ENCODE measurements around the gene PDGFRB. TPM values are rescaled to one million over a fixed set of nuclear protein-coding genes. Genes with fewer than 3 reads are reported as not detected.

The PDGFRB gene
- total RNA-seq, 2 donors from 2014 or later = 8.6 to 18.1 TPM

- H3K9ac ChIP-seq (ENCODE audit: low read depth in 2 of 2, low read length in 2 of 2) = peak overlapping the region in 1 of 2 donors; percentile 73
- DNase-seq = peak; percentile 69
- no peak for TF ChIP-seq CTCF (IDR thresholded peaks at IDR 0.05)
- intact Hi-C loops (cut with DNase I) = no loop called here
- no peaks in the 10 kb centered on the region for H3K36me3 ChIP-seq
- H3K4me3 ChIP-seq = no peak overlapping the region
- H3K9me3 ChIP-seq = no peaks in the 10 kb centered on the region
- peaks cover 20% of the 10 kb centered on the region for H3K4me1 ChIP-seq
- H3K27me3 ChIP-seq = peaks cover 3% of the 10 kb centered on the region
- H3K27ac ChIP-seq = peak overlapping the region; percentile 89
Measured at GRCh38 chr5:150164211-150164980, 8.8 kb upstream of the PDGFRB start.

DNA sequence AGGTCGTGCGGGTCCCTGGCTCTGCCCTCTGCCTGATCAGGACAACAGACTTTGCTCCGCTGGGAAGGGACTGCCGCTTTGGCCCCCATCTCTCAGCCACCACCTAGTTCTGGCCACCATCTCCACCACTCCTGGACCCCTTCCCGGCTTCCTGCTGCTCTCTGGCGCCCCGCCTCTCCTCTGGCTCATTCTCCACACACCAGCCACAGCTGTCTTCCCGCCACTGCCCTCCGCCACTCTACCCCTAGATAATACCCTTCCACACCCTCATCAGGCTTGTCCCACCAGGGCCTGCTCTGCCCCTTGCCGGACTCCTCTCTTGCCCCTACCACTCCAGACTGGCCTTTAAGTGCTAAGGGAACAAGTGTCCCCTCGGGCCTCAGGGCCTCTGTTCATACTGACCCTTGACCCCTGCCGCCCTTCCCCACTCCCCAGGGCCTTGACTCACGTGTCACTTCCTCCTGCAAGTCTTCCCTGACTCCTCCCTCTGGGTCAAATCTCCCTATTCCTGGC lies 8.0 kb upstream of the PDGFRB start:
- intact Hi-C loops (cut with DNase I) = no loop called here
- Histone ChIP-seq H3K9me3 (no peaks in the 10 kb centered on the region), H3K27ac (peak overlapping the region; percentile 89), H3K4me1 (peaks cover 20% of the 10 kb centered on the region), H3K27me3 (peaks cover 3% of the 10 kb centered on the region), H3K9ac (ENCODE audit: low read depth in 2 of 2, low read length in 2 of 2) (peak overlapping the region; percentile 57 to 73), H3K4me3 (no peak overlapping the region), H3K36me3 (no peaks in the 10 kb centered on the region)
- peak; percentile 88 for DNase-seq
- TF ChIP-seq CTCF (IDR thresholded peaks at IDR 0.05) = no peak

GRCh38 chr5:150163035-150163434 lies 7.4 kb upstream of the PDGFRB start:
- Histone ChIP-seq H3K4me1 (peaks cover 20% of the 10 kb centered on the region), H3K27me3 (peaks cover 3% of the 10 kb centered on the region), H3K27ac (peak overlapping the region; percentile 89), H3K9ac (ENCODE audit: low read depth in 2 of 2, low read length in 2 of 2) (peak overlapping the region; percentile 57 to 73), H3K4me3 (no peak overlapping the region), H3K9me3 (no peaks in the 10 kb centered on the region), H3K36me3 (no peaks in the 10 kb centered on the region)
- intact Hi-C loops (cut with DNase I) = no loop called here
- no peak for TF ChIP-seq CTCF (IDR thresholded peaks at IDR 0.05)
- no peak for DNase-seq

- H3K36me3 ChIP-seq = no peaks in the 10 kb centered on the region
- H3K9ac ChIP-seq (ENCODE audit: low read depth in 2 of 2, low read length in 2 of 2) = peak overlapping the region in 1 of 2 donors; percentile 73
- peaks cover 20% of the 10 kb centered on the region for H3K4me1 ChIP-seq
- DNase-seq = peak; percentile 92
- peaks cover 2% of the 10 kb centered on the region for H3K27me3 ChIP-seq
- H3K4me3 ChIP-seq = no peak overlapping the region
- H3K9me3 ChIP-seq = no peaks in the 10 kb centered on the region
- peak overlapping the region; percentile 89 for H3K27ac ChIP-seq
- intact Hi-C loops (cut with DNase I) = no loop called here
- TF ChIP-seq CTCF (IDR thresholded peaks at IDR 0.05) = no peak
Measured at GRCh38 chr5:150162142-150162513, 6.5 kb upstream of the PDGFRB start.

DNA sequence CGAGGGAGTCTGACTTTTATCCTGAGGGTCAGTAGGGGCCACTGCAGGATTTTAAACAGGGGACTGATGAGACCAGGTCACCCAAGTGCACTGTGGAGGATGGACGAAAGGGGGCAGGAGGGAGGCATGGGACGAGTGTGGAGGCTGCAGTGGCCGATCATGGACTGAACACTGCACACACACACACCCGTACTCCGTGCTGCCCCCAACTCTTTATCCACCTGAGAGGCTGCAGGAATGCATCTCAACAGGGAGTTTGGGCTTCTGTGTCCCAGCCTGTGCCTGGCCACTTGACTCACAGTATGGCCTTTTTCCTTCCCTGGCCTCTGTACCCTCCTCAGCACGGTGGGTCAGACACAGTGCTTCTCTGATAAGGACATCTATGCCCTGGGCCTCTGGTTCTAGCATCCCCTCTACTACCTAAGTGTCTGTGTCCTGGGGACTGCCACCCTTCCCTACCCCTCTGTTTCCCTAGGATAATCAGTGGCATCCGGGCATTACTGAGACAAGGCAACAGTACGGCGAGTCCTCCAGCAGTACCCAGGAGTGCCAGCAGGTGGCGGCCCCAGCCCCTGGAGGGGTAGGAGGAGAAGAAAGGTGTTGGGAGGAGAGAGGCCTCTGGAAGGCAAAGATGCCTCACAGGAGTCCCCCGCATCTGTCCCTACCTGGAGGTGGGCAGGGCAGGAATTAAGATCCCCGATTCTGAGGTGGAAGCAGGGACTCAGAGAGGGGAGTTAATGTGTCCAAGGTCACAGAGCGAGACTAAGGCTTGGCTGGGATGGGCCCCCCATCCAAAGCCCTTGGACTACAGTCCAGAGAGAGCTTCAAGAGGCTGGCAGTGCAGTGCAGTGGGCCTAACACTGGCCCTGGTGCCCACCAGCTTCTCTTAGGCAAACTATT lies 5.8 kb upstream of the PDGFRB start:
- intact Hi-C loops (cut with DNase I) = loop anchor here (1.0 kb wide), 1 partner anchor 57 kb away; no protein-coding TSS in a partner anchor
- TF ChIP-seq CTCF (IDR thresholded peaks at IDR 0.05) = peak; percentile 84
- peak; percentile 98 for DNase-seq
- Histone ChIP-seq H3K4me1 (peaks cover 20% of the 10 kb centered on the region), H3K27ac (peak overlapping the region; percentile 89), H3K9me3 (no peaks in the 10 kb centered on the region), H3K4me3 (no peak overlapping the region), H3K36me3 (no peaks in the 10 kb centered on the region), H3K27me3 (no peaks in the 10 kb centered on the region), H3K9ac (ENCODE audit: low read depth in 2 of 2, low read length in 2 of 2) (peak overlapping the region; percentile 56 to 73)
